HG02973 (cell line): ENCODE measurements around the gene RHOT2.

Experiments
- ATAC-seq: cut with Tn5 transposase; IDR thresholded peaks from one replicate; pipeline ENCODE4 v1.9.1; 2021; ENCODE audit warnings: moderate library complexity; ENCODE audit not compliant: unreplicated experiment

Gene RHOT2

DNA sequence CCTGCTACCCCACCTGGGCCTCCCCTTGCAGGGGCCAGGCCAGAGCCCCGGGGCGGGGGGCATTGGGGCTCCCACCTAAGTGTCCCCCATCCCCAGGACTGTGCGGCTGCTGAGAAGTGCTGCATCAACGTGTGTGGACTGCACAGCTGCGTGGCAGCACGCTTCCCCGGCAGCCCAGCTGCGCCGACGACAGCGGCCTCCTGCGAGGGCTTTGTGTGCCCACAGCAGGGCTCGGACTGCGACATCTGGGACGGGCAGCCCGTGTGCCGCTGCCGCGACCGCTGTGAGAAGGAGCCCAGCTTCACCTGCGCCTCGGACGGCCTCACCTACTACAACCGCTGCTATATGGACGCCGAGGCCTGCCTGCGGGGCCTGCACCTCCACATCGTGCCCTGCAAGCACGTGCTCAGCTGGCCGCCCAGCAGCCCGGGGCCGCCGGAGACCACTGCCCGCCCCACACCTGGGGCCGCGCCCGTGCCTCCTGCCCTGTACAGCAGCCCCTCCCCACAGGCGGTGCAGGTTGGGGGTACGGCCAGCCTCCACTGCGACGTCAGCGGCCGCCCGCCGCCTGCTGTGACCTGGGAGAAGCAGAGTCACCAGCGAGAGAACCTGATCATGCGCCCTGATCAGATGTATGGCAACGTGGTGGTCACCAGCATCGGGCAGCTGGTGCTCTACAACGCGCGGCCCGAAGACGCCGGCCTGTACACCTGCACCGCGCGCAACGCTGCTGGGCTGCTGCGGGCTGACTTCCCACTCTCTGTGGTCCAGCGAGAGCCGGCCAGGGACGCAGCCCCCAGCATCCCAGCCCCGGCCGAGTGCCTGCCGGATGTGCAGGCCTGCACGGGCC is 35.2 kb upstream of the RHOT2 start:
- no peak for ATAC-seq

GRCh38 chr16:633336-634050 is 34.4 kb upstream of the RHOT2 start:
- ATAC-seq, result no peak

DNA sequence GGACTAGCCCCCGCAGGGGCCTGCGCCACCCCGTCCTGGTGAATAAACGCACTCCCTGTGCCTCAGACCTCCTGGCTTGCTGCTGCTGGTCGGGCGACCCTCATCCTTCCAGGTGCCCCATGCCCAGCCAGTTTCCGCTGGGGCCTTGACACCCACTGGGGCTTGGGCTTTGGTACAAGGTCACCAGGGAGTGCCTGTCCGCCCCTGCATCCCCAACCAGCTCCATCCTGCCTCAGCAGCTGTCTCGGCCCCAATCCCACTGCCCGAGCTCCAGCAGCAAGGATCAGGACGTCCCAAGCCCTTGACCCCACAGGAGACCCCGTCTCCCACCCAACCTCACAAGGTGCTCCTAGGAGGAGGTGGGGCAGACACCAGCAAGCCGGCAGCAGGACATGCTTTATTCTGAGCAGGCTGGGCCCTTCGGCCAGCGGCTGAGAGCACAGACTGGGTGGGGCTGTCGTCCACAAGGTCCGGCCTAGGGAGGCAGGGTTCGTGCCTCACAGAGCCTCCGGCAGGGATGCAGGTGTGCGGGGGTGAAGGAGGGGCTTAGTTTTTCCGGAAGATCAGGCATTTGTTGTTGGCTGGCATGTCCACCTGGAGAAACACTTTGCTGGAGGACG is 33.8 kb upstream of the RHOT2 start:
- ATAC-seq, result no peak

DNA sequence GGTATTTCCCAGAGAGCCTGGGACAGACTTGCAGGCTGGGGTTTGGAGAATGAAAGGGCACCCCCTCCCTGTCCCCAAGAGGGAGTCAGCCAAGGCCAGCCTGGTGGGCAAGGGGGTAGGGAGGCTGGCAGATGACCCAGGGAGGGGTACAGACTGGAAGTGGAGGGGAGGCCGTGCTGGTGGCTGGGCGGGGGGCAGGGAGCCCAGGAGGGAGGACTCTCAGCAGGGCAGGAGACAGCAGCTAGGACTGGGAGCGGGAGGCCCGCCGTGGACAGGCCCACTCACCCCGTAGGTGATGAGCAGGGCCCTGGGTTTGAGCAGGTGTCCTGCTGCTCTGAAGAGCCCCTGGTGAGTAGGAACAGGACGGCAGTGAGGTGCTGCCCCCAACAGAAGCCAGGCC is 32.9 kb upstream of the RHOT2 start:
- ATAC-seq, result no peak

DNA sequence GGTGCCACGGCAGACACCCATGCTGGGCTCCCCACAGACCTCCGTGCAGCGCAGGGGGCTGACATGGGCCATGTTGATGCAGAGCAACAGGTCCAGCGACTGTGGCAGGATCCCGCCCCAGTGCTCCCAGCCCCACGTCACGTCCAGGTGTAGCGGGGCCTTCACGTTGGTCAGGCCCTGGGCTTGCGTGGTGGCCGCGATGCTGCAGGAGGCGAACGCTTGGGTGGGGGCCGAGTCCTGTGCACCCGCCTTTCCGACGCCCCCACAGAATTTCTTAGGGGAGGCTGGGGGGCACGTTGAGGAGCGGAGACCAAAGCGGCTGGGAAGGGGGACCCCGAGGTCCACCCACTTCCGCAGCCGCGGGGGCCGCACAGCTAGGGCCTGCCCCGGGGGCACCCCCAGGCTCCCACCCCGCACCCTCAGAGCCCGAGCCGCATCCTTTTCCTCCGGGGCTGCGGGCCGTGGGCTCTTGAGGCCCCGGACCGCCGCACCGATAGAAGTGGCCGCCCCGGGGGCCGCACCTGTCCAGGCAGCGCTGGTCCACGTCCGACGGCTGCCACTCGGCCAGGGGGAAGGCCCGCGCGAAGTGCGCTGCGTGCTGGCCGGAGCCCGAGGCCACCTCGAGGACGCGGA is 32.2 kb upstream of the RHOT2 start:
- ATAC-seq, result peak; percentile 1

DNA sequence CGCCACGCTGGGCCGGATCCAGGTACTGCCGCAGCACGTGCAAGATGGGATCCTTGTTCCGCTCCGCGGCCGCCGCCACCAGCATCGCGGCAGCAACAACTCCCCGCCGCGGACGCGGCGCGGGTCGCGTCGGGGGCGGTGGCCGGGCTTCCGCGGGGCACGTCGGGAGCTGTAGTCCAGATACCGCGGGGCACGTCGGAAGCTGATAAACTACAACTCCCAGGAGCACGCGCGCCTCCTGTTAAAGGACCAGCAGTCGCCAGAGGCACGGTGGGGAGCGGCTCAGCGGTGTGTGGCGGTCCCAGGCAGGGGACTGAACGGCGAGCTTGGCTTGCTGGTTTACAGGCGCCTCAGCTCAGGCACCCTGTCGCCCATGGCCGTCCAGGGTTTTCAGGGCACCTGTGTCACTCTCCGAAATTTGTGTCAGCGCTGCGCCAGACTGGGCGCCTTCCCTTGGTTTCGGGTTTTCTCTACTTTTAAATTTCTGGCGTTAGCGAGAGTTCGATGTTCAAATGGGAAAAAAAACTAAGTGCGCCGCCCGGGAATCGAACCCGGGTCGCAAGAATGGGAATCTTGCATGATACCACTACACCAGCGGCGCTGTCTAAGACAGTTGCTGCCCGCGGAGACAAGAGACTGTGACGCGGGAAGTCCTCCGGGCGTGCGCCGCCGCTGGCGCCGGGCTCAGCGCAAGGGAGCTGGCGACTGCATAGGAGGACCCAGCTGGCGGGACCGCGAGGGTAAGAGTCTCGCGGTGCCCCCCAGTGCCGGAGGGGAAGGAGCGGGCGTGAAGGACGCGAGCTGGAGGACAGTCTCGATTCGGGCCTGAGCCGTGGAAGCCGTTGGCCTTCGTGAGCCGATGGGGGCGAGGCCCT is 31.5 kb upstream of the RHOT2 start, which contains the start of gene METTL26:
Gene METTL26 (minus strand): TSS at position 100 of the 875 bp plus-strand sequence. CDS start 15 bp downstream, at position 85.
- peak; percentile 67 for ATAC-seq

- no peak for ATAC-seq
Measured at GRCh38 chr16:637081-638018, 30.6 kb upstream of the RHOT2 start.

GRCh38 chr16:638034-638543 is 29.8 kb upstream of the RHOT2 start:
- no peak for ATAC-seq

GRCh38 chr16:638836-639235 is 29.1 kb upstream of the RHOT2 start:
- ATAC-seq, result no peak

GRCh38 chr16:640614-641013 is 27.3 kb upstream of the RHOT2 start:
- ATAC-seq, result no peak

DNA sequence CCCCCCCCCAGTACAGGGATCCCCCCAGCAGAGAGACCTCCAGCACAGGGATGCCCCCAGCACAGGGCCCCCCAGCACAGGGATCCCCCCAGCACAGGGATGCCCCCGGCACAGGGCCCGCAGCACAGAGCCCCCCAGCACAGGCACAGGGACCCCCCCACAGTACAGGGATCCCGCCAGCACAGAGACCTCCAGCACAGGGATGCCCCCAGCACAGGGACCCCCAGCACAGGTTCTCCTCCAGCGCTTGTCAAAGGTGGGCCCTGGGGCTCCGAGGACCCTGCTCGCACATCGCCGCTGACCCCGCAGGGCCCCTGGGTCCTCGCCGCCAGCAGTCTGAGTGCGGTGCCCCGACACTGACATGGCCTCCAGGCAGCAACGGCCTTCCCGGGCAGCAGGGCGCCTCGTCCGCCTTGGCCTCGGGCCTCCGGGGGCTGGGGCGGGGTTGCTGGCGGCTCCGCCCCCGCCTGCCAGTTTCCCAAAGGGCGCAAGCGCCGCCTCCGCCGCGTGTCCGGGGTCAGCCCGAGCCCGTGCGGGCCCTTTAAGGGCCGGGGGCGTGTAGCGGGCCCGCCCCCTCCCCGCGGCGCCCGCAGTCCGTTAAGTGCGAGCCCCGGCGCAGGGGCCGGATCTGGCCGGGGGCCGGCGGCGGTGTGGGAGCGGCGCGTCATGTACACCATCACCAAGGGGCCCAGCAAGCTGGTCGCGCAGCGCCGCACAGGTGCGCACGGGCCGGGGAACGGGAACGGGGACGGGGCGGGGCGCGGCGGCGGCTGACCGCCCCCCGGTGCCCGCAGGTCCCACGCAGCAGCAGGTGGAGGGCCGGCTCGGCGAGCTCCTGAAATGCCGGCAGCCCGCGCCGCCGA is 26.4 kb upstream of the RHOT2 start, which contains the start of gene MCRIP2:
Gene MCRIP2 (plus strand): TSS at position 503 of the 863 bp plus-strand sequence. CDS start 164 bp downstream, at position 667.
- ATAC-seq, result peak; percentile 33

DNA sequence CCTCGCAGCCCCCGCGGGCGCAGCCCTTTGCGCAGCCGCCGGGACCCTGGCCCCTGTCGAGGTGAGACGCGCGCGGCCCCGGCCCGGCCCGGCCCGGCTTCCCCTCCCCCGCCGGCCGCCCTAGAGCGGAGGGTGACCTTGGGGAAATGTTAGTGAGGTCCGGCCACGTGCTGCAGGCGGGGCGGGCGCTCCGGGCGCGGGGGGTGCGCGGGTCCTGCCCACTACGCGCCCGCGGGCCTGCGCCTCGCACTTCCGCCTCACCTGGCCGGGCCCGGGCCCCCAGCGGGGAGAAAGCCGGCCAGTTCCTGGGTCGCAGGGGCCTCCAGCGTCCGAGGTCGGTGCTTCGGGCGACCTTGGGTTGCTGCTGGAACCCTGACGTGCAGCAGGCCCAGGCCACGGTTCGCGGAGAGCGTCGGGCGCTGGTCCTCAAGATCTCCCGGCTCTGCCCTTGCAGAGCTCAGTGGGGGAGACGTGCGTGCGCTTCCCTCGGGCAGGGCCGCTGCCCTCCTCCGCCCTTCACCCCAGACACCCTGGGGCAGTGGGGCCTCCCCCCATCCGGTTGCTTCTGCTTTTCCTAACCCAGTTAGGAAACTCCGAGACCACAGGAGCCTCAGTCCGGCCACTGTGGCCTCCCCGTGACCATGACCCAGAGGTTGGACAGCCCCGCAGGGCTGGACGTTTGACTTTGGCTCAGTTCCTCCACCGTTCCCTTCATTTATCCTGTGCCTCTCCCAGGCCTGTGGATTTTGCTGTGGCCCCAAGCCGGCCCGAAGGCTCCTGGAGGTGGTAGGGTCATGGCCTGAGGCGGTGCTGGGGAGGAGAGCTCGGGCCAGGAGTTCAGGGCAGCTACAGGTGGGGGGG is 25.5 kb upstream of the RHOT2 start:
- peak; percentile 33 for ATAC-seq

GRCh38 chr16:643050-643368 is 24.9 kb upstream of the RHOT2 start:
- no peak for ATAC-seq

DNA sequence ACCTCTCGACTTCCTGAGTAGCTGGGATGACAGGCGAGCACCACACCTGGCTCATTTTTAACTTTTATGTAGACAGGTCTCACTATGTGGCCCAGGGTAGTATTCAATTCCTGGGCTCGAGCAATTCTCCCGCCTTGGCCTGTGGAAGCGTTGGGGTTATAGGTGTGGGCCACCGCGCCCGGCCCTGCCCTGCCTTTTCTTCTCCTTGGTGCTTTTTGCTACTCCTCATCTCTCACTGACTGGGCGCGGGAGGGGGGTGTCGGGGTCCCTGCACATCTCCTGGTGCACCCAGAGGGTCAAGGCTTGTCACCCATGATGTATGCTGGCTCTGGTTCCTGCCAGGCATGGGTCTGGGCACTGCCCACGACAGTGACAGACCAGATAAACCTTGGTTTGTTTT is 23.4 kb upstream of the RHOT2 start:
- no peak for ATAC-seq

DNA sequence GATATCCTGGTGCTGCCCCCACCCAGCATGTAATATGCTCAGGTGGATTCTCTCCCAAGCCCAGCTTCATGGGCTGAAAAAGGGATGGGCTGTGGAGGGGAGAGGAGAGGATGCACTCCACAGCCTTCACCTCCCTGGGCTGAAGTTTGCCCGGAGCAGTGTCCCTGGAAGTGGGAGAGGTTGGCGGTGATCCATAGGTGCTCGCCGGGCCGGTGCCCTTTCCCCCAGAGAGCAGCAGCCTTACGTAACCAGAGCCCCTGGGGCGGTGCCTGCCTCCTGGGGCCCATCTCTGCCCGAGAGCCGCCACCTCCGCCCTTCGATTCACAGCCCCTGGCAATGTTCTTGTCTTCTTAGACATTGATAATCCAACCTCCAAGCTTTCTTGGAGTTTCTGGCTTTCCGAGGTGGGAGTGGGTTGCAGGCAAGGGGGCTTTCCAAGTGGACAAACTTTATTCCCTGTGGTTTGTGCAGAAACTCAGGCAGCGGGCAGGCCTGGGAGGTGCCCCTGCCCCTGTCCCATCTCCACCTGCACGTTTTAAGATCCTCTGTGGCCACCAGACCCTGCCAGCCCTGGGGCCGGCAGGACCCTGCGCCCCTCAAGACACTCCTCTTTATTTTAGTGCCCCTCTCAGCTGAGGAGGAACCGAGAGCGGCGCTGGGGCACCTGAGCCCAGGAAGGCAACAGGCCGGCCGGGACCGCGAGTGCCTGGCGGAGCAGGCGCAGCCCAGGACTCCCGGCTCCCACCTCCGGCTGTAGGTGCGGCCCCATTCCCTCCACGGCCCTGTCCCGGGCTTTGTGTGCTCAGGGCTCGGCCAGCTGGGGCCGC is 21.9 kb upstream of the RHOT2 start:
- ATAC-seq, result no peak

- no peak for ATAC-seq
Measured at GRCh38 chr16:646679-647172, 21.2 kb upstream of the RHOT2 start.
